HG03442 (cell line): Measurements from ENCODE around the gene LTB4R2.
A peak's percentile ranks its signal among the peaks of the same experiment; 100 is the strongest.
"Not testable (repeated sequence)": the region's sequence is repeated elsewhere in the genome, so short reads cannot be mapped to it uniquely, and the experiment has no call there.

Experiments used
- ATAC-seq: cut with Tn5 transposase; IDR thresholded peaks from one replicate; pipeline ENCODE4 v1.9.1; 2021; ENCODE audit warnings: mild to moderate bottlenecking, moderate library complexity; ENCODE audit not compliant: unreplicated experiment

Gene LTB4R2

GRCh38 chr14:24317141-24317928 lies 7.4 kb downstream of the LTB4R2 start:
- no peak for ATAC-seq

- no peak for ATAC-seq
These were observed 11.5 kb downstream of the LTB4R2 start for GRCh38 chr14:24321212-24321975.

GRCh38 chr14:24322672-24323071 lies 12.7 kb downstream of the LTB4R2 start:
- no peak for ATAC-seq

GRCh38 chr14:24323341-24323740 lies 13.4 kb downstream of the LTB4R2 start:
- ATAC-seq, result no peak

GRCh38 chr14:24324024-24324423 lies 14.1 kb downstream of the LTB4R2 start:
- ATAC-seq, result no peak

- ATAC-seq, result no peak
These were observed 15.1 kb downstream of the LTB4R2 start for GRCh38 chr14:24325041-24325530.

GRCh38 chr14:24325963-24326362 lies 16.0 kb downstream of the LTB4R2 start:
- no peak for ATAC-seq

GRCh38 chr14:24327303-24327702 lies 17.4 kb downstream of the LTB4R2 start:
- ATAC-seq, result no peak

- not testable (repeated sequence) for ATAC-seq
These were observed 18.0 kb downstream of the LTB4R2 start for GRCh38 chr14:24327914-24328313.

- no peak for ATAC-seq
These were observed 19.2 kb downstream of the LTB4R2 start for GRCh38 chr14:24329073-24329663.

- no peak for ATAC-seq
These were observed 19.8 kb downstream of the LTB4R2 start for GRCh38 chr14:24329736-24330135.

GRCh38 chr14:24330973-24331674 lies 21.2 kb downstream of the LTB4R2 start:
- ATAC-seq, result no peak

GRCh38 chr14:24331731-24332267 lies 21.9 kb downstream of the LTB4R2 start:
- no peak for ATAC-seq

GRCh38 chr14:24332268-24332993 lies 22.5 kb downstream of the LTB4R2 start:
- ATAC-seq, result peak; percentile 85

- ATAC-seq, result no peak
These were observed 24.7 kb downstream of the LTB4R2 start, which contains the start of gene ADCY4 for GRCh38 chr14:24334431-24335291. ADCY4 (minus strand) TSS chr14:24335071; CDS start chr14:24334652, 419 bp downstream.

- no peak for ATAC-seq
These were observed 25.7 kb downstream of the LTB4R2 start for GRCh38 chr14:24335461-24336171.

- no peak for ATAC-seq
These were observed 27.3 kb downstream of the LTB4R2 start for GRCh38 chr14:24337144-24337823.

- ATAC-seq, result no peak
These were observed 27.9 kb downstream of the LTB4R2 start for GRCh38 chr14:24337824-24338175.
